GM12873 (cell line): Measurements from ENCODE around the gene SMURF1.

Experiments
- CTCF ChIP-seq: IDR thresholded peaks from 2 replicates; pipeline ENCODE4 v1.5.1; 2012; ENCODE audit warnings: low read depth, mild to moderate bottlenecking, moderate library complexity, low read length, control low read depth; ENCODE audit not compliant: insufficient read depth; ENCODE audit errors: missing control alignments

SMURF1 gene

DNA sequence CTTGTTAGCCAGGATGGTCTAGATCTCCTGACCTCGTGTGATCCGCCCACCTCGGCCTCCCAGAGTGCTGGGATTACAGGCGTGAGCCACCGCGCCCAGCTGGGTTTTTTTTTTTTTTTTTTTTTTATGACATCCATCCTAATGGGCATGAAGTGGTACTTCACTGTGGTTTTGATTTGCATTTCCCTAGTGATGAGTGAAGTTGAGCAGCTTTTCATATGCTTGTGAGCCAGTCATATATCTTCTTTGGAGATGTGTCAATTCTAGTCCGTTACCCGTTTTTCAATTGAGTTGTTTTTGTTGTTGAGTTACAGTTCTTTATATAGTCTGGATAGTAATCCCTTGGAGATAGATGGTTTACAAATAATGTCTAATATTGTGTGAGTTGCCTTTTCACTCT, 127.7 kb downstream of the SMURF1 start:
- no peak for TF ChIP-seq CTCF

DNA sequence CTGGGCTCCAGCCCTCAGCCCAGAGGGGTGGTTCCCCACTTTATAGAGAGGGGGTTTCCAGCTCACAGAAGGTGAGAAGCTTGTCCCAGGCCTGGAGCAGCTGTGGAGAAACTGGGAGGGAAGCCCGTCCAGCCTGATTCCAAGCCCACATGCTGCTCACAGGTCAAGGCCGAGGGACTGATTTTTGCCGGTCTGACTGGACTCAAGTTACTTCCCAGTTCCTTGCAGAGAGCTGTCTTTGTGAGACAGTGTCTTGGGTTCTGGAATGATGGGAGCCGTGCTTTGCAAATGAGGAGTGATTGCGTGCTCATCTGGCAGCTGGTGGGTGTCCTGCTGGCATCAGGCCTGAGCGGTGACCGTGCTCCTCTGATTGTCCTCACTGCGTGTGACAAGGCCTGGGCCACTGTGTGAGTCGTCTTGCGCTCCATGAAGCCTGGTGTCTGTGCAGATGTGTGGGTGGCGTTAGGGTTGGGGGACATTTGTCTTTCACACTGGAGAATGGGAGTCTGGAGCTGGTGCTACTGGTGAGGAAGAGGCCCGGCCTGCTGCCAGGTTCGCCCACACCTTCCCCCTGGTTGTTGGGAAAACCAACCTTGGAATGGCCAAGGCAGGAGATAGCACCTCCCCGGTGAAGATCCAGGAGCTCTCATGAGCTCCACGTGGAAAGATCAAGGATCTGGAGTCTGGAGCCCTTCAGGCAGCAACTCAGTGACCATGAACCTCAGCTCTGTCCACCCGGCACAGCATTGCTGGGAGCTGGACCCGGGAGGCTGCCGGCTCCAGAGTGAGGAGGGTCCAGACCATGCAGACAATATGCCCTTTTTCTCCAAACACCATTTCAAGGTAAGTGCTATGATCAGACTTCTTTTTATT, 129.6 kb downstream of the SMURF1 start:
- no peak for TF ChIP-seq CTCF

GRCh38 chr7:99013266-99014112, 130.4 kb downstream of the SMURF1 start:
- no peak for TF ChIP-seq CTCF

GRCh38 chr7:99012722-99013121, 131.2 kb downstream of the SMURF1 start:
- no peak for TF ChIP-seq CTCF

DNA sequence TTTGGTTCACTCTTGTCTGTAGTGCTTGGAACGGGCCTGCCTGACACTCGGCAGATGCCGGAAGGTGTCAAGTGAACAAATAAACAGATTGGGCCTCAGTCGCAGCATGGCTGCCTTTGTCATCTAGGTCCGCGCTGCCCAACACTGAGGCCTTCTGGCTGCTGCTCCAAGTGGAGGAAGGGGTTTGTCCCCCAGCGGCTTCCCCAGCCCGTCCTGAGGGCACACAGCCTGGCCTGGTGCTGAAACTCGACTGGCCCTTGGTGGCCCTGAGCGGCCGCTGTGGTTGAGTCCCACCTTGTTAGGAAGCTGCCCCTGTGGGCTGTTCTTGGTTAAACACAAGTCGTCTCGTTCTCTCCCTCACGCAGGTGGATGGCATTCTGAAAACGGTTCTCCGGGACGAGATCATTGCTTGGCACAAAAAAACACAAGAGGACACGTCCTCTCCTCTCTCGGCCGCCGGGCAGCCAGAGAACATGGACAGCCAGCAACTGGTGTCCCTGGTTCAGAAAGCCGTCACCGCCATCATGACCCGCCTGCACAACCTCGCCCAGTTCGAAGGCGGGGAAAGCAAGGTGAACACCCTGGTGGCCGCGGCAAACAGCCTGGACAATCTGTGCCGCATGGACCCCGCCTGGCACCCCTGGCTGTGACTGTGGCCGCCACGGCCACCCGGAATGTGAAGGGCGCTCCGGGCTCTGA, 132.1 kb downstream of the SMURF1 start:
- TF ChIP-seq CTCF, result no peak

- no peak for TF ChIP-seq CTCF
Observed at GRCh38 chr7:99011341-99011705, 132.6 kb downstream of the SMURF1 start.

DNA sequence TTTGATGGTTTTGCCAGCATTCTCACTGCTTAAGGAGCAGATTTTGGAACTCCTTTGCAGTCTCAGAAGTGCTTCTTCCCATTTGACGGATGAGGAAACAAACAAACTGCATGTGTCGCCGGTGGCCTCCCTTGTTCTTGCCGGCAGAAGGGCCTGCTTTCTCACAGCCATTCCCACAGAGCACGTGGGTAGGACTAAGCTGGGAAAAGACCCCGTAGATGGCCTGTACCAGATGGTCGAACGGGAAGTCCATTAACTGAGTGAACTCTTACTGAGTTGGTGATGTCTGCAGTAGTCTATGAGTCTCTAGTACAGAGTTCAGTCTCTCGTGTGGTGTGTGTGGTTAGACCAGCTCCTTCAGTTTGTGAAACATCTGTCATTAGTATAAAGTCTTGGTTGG, 133.6 kb downstream of the SMURF1 start:
- no peak for TF ChIP-seq CTCF
